ENCODE measurements around the gene CSMD2.
A peak's percentile ranks its signal among the peaks of the same experiment; 100 is the strongest.

The CSMD2 gene

GRCh38 chr1:33635336-33636012 lies 529.6 kb downstream of the CSMD2 start:
- no peak for DNase-seq (ENCODE audit: low spot score)

GRCh38 chr1:33634806-33635205 lies 530.2 kb downstream of the CSMD2 start:
- no peak for DNase-seq (ENCODE audit: low spot score)

- DNase-seq (ENCODE audit: low spot score): no peak
Observed at GRCh38 chr1:33634143-33634542, 530.9 kb downstream of the CSMD2 start.

- peak; percentile 77 for DNase-seq (ENCODE audit: low spot score)
Observed at GRCh38 chr1:33633019-33633801, 531.8 kb downstream of the CSMD2 start.

- no peak for DNase-seq (ENCODE audit: low spot score)
Observed at GRCh38 chr1:33630686-33631085, 534.3 kb downstream of the CSMD2 start.

- no peak for DNase-seq (ENCODE audit: low spot score)
Observed at GRCh38 chr1:33626801-33627200, 538.2 kb downstream of the CSMD2 start.

GRCh38 chr1:33624991-33625870 lies 539.8 kb downstream of the CSMD2 start:
- no peak for DNase-seq (ENCODE audit: low spot score)

GRCh38 chr1:33624261-33624990 lies 540.6 kb downstream of the CSMD2 start:
- no peak for DNase-seq (ENCODE audit: low spot score)

- DNase-seq (ENCODE audit: low spot score): no peak
Observed at GRCh38 chr1:33623811-33624210, 541.2 kb downstream of the CSMD2 start.

- no peak for DNase-seq (ENCODE audit: low spot score)
Observed at GRCh38 chr1:33622757-33623156, 542.3 kb downstream of the CSMD2 start.

- no peak for DNase-seq (ENCODE audit: low spot score)
Observed at GRCh38 chr1:33618636-33619035, 546.4 kb downstream of the CSMD2 start.

- no peak for DNase-seq (ENCODE audit: low spot score)
Observed at GRCh38 chr1:33617451-33617850, 547.6 kb downstream of the CSMD2 start.

GRCh38 chr1:33616780-33617179 lies 548.2 kb downstream of the CSMD2 start:
- no peak for DNase-seq (ENCODE audit: low spot score)

GRCh38 chr1:33615546-33615945 lies 549.5 kb downstream of the CSMD2 start:
- DNase-seq (ENCODE audit: low spot score): no peak

GRCh38 chr1:33610864-33611455 lies 554.1 kb downstream of the CSMD2 start:
- DNase-seq (ENCODE audit: low spot score): no peak

GRCh38 chr1:33610391-33610790 lies 554.6 kb downstream of the CSMD2 start:
- no peak for DNase-seq (ENCODE audit: low spot score)

GRCh38 chr1:33609739-33610138 lies 555.3 kb downstream of the CSMD2 start:
- no peak for DNase-seq (ENCODE audit: low spot score)

GRCh38 chr1:33608825-33609400 lies 556.1 kb downstream of the CSMD2 start:
- no peak for DNase-seq (ENCODE audit: low spot score)

- DNase-seq (ENCODE audit: low spot score): no peak
Observed at GRCh38 chr1:33607444-33608005, 557.5 kb downstream of the CSMD2 start.

GRCh38 chr1:33606272-33606671 lies 558.8 kb downstream of the CSMD2 start:
- no peak for DNase-seq (ENCODE audit: low spot score)

GRCh38 chr1:33602271-33602670 lies 562.8 kb downstream of the CSMD2 start:
- DNase-seq (ENCODE audit: low spot score): no peak
